NCI-H446 treated with DMSO at 0.1 percent for 48 hours (cell line): Measurements from ENCODE around the gene RCAN1.
"Not testable (repeated sequence)": the region's sequence is repeated elsewhere in the genome, so short reads cannot be mapped to it uniquely, and the experiment has no call there.

ENCODE experiments used
- DNase-seq: peaks from one replicate; lab custom pipeline; 2025; lab: John Stamatoyannopoulos, UW

RCAN1 gene

DNA sequence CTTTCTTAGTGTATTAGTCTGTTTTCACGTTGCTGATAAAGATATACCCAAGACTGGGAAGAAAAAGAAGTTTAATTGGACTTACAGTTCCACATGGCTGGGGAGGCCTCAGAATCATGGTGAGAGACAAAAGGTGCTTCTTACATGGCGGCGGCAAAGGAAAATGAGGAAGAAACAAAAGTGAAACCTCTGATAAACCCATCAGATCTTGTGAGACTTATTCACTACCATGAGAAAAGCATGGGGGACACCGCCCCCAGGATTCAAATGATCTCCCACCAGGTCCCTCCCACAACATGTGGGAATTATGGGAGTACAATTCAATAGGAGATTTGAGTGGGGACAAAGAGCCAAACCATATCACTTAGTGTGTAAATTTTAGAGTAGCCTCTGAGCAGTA is 46.1 kb downstream of the RCAN1 start:
- DNase-seq = not testable (repeated sequence)

DNA sequence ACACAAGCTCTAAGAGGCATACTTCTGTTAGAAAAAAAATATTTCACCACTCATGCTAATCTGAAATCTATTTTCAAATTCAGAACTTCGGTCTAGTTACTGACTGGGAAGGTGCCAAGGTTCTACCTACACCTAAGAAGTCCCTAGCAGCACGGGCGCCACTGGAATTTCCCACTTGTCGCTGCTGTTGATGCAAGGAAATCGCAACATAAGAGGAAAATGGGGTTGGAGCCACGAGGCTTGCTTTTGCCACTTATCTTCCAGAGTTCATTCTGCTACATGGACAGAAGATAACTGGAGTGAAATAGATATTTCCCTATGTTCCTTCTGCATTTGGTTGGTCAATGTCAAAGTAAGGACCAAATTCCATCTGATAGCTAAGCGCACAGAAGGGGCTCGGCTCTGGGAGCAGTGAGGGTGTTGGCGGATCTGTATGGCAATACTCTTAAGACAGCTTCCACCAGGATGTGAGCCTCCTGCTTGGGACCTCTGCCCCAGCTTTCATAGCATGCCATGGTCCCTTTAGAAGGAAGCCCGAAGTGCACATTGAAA is 47.2 kb downstream of the RCAN1 start:
- no peak for DNase-seq

DNA sequence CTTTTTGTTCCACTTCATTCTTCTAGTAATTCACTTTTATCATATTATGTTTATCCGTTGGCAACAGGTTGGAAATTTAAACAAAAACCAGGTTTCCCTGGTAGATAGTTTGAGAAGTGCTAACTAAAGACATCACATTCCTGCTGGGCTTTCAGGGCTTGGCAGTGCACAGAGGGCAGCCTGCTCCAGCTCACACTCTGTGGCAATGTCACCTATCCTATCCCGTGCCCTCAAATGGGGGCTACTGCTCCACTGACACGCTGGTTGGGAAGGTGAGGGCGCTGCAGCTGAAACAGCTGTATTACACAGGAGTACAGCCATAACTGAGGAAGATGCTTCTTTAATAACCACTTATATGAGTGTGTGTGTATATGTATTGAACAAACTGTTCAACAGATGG is 49.7 kb downstream of the RCAN1 start:
- DNase-seq = no peak

DNA sequence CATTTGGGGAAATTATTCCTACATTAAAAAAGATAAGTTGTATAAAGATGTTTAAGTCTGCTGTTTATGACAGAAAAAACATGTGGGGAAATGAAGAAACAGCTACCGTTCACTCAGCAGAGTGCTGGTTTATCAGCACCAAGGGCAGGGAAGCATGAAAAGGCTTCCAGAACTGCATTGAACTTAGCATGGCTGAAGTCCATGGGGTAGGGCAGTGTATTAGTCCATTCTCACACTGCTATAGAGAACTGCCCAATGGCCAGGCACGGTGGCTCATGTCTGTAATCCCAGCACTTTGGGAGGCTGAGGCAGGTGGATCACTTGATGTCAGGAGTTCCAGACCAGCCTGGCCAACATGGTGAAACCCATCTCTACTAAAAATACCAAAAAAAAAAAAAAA is 51.5 kb downstream of the RCAN1 start:
- not testable (repeated sequence) for DNase-seq

DNA sequence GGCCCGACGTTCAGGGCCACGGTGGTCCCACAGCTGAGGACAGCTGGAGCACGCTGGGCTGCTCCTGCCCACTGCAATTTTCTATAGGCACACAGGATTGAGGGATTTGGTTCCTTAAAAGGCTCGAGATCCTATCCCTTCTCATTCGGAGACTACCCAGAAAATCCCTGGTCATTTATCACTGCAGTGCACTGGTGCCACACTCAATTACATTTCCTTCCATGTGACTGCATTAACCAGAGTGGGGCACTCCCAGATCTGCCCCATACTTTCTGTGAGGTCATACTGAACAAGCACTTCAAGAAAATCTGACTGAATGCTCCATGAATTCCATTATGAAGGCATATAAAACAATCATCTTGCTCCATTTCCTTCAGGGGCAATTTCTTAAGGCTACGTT is 53.1 kb downstream of the RCAN1 start:
- no peak for DNase-seq

DNA sequence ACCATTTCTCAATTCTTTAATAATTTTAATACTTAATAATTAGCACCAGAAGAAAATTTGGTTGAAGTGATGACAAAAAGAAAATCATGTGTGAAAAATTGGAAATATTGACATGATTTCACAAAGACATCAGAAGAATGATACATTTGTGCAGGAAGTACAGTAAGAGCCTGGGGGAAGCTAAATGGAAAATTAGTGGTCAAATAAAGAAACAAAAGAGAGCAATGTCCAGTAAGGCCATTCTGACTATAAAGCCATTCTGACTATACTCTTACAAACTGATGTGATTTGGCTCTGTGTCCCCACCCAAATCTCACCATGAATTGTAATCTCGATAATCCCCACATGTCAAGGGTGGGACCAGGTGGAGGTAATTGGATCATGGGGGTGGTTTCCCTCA is 54.3 kb downstream of the RCAN1 start:
- DNase-seq = no peak

DNA sequence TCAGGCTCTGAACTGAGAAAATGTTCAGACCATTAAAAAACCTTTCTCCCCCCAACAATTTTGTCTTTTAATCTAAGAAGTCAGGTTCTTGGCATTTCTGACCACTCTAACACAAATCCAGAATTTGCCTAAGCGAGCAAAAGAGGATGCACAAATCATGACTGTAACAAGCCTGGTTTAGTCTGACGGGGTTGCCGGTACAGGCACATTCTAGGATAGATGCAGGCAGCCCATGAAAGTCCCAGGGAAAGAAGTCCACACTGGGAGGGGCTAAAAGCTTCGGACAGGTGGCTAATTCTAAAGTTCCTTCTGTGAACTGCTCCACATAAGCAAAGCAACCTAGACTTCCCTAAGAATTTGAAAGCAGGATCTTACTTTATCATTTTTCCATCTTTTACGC is 54.9 kb downstream of the RCAN1 start:
- no peak for DNase-seq

DNA sequence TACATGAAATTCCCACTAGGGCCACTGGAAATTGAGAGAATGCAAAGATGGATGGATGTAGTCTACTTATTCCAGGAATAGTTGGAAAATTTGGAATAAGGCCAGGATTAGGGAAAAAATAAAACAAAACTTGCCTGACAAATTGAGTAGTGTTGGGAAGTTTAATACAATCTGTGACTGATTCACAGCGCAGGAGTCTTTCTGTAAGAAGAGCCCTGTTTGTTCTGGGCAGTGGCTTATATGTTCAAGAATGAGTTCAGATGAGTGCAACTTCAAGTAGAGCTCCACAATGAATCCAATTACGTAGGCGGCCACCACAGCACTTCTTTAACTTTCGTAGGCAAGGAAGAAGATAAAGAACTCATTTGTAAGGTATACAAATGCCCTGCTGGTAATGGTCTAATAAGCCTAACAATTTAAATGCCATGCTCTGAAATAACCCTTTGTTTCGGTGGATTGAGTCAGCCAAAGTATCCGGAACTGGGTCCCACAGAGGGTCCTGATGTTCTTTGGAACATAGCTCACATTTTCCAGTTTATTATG is 55.8 kb downstream of the RCAN1 start:
- DNase-seq = no peak

DNA sequence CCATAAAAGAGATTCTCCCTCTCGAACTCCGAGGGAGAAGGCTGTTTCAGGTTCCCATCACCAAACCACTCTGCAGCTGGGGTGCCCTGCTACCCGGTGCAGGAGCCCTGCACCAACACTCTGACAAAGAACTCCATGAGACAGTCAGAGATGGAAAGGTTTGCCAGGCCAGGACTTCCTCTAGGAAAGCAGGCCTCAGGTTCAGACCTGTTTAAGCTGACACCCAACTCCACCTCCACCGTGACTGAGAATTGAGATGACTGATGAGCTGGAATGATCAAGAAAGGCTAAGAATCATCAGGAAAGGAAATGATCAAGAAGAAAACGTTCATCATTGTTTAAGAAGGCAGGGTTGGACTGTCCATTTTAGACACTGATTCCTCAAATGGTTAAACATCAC is 56.7 kb downstream of the RCAN1 start:
- no peak for DNase-seq

DNA sequence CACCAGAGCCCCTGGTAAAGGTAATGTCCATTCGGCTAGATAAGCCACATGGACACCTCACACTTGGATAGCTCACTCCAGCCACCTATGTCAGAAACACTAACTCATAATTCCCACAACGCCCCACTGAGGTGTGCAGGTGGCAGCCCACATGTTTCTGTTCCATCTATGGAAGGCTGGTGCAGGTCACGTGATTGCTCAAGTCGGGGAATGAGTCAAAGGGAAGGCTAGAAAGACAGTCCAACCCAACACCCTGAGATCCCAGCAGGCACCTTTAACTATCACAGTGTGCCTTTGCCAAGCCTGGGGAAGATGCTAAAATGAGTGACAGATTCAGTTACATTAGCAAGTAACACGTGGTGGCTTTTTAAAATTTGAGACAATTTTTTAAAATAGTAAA is 57.7 kb downstream of the RCAN1 start:
- DNase-seq = no peak

DNA sequence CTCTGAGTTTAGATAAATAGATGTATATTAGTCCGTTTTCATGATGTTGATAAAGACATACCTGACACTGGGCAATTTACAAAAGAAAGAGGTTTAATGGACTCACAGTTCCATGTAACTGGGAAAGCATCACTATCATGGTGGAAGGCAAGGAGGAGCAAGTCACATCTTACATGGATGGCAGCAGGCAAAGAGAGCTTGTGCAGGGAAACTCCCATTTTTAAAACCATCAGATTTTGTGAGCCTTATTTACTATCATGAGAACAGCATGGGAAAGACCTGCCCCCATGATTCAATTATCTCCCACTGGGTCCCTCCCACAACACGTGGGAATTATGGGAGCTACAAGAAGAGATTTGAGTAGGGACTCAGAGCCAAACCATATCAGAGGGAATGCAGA is 60.2 kb downstream of the RCAN1 start:
- not testable (repeated sequence) for DNase-seq

DNA sequence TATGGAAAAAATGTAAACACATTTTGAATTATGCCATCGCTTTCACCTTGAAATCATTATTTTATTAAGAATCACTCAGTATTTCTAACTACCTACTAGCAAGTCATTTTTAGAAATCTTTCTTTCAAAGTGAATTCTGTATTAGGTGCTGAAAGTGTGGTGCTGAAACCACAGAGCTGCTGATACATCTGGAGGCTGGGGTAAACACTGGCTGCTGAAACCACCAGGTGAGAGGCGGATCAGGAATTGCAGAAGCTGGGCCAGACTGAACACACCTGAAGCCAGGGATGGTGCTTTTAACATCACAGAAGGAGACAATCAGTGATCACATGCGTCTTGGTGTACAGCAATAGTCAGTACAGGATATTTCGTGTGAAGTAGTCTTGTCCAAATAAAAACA is 60.7 kb downstream of the RCAN1 start:
- no peak for DNase-seq

DNA sequence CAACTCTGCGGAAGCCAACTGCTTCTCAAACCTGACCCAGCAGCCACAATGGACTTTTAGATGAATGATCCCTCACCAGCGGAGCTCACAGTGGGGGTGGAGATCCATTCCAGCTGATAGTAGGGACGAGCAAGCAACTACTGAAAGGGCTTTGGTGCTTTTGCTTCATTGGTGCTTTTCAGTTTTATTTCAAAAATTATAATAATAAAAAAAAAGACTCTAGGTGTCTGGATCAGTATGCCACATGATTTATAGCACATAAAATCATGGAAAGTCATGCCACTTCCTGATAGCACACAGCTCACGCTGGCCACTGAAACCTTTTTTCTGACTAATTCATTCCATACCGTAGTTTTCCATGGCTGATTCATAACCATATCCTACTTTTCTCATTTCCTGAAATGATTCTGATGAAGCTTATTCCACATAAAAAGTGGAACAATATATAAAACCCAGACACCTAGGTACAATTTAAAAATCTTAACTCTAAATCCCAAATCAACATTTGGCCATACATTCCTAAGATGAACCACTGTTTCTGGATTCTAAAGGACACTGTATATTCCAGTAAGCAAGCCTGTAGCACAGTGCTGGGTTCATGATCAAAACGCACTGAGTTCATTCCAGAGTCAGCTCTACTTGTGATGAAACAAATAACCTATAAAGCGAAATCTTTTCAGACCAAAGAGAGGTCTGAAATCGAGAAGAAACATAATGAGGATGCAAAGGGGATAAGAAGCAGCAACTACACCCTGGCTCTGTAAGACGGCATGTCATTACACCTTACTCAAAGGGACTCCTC is 61.6 kb downstream of the RCAN1 start:
- DNase-seq = no peak

DNA sequence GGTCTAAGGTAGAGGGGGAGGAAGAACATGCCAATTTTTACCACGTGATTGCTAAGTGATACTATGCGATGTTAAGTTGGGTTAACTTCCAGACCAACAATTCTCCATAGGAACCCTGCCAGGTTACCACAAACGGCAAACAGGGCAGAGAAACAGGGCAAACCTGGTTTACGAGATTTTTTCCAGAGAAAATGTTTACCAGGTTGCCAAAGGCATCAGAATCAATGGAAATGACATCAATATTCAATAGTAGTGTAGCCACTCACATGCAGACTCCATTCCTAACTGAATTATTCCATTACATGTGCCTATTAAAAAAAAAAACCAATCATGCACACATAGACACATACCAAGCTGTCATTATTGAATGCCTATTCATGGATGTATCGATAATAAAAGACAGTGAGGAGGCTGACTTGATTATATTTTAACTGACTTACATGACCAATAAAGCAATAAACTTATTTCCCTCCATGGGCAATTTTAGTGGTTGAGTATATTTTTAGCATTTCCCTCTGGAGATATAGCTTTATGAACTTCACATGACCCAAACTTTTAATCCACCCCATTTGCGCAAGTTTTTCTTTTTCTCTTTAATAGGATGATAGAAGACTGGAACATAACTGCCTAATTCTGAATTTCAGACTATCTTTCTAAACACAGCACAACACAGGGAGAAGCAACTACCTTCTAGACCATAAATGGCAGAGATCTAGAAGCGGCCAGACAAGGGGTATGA is 62.4 kb downstream of the RCAN1 start:
- no peak for DNase-seq

DNA sequence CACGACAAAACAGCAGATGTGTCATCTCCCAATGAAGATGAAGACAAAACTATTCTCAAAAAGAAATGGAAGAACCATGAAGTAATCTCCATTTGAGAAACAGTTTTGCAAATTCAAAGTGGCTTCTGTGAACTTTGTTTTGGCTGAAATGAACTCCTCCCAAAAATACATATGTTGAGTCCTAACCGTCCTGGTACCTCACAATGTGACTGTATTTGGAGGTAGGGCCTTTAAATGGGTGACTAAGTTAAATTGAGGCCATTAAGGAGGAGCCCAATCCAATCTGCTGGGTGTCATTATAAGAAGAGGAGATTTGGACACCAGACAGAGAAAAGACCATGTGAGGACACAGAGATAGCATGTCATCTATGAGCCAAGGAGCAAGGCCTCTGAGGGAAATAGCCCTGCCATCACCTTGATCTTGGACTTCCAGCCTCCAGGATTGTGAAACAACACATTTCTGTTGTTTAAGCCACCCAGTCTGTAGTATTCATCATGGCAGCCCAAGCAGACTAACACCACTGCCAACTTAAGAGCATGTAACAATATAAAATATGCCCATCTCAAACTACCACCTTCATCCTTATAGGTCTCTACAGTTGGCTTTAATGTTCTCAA is 64.6 kb downstream of the RCAN1 start:
- no peak for DNase-seq

DNA sequence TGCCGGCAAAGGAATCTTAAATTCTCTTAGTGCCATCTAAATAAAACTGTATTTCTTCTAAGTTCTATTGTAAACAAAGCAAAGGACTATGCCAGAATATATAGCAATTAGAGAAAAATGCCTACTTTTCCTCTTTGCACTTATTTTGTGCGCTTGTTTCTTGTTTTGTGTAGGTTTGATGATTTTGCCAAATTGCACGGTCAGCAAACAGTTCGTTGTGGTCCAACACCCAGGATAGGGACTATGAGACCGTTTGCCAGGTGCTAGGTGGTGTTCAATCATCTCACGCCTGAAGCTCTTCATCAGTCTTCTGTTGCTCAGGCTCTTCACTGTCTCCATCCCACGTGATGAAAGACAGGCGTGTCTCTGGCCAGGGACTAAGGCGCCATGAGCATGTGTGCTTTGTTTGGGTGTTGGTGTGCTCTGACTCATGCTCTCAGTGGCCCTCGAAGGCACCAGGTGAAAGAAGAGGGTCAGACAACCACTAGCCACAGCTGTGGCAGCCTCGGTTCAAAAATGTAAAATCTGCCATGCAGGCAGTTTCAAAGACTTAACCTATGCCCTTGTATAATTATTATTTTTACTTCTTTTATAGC is 66.0 kb downstream of the RCAN1 start:
- no peak for DNase-seq

DNA sequence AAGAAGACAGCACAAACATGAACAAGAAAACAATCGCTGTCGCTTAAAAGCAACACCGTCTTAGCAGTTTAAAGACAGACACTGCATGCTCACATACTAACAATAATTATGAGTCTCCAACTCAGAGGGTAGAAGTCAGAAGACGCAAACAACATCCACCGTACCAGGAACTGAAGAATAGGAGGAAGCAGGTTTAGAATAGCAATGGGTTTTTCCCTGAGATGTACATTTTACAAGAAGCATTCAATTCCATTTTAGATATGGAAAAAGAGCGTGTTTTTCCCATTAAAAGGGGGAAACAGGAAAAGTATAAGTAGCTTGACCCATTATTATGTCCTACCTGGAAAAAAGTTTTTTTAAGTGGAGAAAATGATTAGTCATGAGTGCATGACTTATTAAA is 68.4 kb downstream of the RCAN1 start:
- no peak for DNase-seq

DNA sequence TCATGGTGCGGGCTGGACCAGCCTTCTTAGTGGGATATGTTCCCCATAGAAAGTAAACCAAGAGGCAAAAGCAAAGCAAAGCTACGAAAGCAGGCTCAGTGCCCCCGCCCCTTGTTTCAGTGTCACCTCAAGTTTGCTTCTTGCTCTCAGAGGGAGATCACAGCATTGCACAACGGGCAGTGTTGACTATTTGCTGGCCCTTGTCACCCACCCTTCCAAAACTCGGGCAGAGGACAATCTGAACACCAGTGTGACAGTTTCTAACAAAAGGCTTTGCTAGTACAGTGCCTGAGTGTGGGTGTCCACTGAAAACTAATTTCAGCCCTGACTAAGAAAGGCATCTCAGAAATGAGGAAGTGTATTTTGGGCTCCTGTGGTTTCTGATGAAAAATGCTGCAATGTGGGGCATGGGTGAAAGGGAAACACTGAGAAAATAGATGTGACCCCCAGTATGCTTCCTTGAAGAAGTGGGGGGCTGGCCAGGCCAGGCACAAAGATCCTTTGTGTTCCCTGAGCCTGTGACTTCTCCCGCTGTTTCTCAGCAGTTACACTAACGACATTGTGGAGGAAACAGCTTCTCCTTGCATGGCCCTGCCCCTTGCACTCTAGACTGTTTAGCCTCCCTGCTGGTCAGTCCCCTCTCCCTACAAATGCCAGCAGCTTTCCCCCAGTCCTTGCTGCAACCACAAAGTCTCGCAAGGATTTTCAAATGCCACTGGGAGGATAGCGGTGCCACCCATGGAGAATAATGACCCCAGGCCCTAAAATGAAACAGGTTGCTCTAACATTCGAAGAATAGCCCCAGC is 69.6 kb downstream of the RCAN1 start:
- DNase-seq = no peak

DNA sequence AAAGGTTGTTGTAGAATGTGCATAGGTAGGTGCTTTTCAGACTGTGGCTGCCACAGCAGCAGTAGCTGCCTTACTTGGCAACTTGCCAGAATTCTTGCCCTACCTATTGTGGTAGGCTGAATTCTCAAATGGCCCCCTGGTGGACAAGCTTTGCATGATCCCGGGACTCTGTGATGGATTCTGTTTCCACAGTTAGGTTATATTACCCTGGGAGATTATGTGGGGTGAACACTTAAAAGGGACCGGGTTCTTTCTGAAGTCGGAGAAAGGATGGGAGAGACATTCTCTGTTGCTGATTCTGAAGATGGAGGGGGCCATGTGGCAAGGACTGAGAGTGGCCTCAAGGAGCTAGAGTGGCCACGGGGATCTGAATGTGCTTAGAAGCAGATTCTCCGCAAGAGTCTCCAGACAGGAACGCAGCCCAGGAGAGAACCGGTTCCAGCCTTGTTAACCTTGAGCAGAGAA is 70.8 kb downstream of the RCAN1 start:
- DNase-seq = no peak

DNA sequence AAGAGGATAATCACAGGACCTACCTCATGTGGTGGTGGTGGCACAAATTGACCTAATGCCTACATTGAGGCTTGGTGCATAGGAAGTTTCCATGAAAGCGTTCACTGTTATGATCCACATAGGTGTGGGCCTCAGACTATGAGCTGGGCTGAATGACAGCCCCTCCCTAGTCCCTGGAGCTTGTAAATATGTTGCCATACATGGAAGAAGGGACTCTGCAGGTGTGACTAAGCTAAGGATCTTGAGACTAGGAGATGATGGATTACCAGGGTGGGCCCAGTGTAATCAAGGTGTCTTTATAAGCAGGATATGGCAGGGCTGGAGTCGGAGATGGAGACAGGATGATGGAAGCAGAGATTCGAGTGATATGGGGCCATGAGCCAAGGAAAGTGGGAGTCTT is 71.9 kb downstream of the RCAN1 start:
- DNase-seq = no peak

DNA sequence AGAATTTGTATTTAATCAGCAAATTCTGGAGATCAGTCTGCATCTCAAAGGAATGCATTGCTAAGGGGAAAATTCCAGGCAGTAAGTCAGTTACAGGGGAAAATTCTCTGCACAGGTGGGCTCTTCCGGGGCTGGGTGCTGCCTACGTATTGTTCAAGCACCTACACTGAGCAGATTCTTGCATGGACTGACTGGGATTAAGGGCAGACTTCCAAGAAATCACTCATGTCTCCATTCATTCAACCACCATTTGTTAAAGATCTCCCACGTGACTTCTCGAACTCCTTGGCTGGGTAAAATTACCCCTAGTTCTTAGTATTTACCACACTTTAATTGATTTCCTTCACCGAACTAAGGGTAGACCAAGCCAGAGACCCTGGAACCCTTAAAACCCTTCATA is 74.7 kb downstream of the RCAN1 start:
- DNase-seq = no peak
